ENCODE data around the gene MAN2A2. TPM values are rescaled to one million over a fixed set of nuclear protein-coding genes. Genes with fewer than 3 reads are reported as not detected.

Gene MAN2A2
- total RNA-seq, 5 donors from 2014 or later (not counting 1 experiment from before 2014, with no cell fraction given) = 119 to 158 (median 142) TPM

DNA sequence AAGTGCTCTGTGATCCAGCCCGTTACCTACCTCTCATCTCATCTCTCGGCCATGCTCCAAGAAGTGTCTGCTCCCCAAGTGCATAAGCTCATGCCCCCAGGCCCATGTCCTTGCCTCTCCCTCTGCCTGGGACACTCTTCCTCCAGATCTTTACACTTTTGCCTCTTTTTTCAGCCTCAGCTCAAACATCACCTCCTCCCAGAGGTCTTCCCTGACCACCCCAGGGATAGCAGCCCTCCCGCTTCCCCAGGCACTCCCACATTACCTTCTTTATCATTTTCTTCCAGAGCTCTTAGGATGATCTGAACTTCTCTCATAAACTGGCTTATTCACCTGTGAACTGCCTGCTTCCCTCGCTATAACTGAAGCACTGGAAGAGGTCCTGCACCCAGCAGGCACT, 37.4 kb upstream of the MAN2A2 start:
- H3K27me3 ChIP-seq (replicated peaks in 1 of 2; ENCODE audit: control insufficient read depth in 2 of 2, extremely low read depth in 1 of 2, insufficient read depth in 2 of 2, low read length in 1 of 2) = no peaks in the 10 kb centered on the region
- no peak overlapping the region for H3K27ac Mint-ChIP-seq
- no peaks in the 10 kb centered on the region for H3K9me3 Mint-ChIP-seq
- H3K4me3 Mint-ChIP-seq = no peak overlapping the region
- no peak for ATAC-seq (replicated peaks in 1 of 4)
- H3K27me3 Mint-ChIP-seq = no peaks in the 10 kb centered on the region
- DNase-seq = no peak
- no peaks in the 10 kb centered on the region for H3K36me3 Mint-ChIP-seq
- H3K27ac ChIP-seq (ENCODE audit: low read length) = no peak overlapping the region
- CTCF ChIA-PET = no interaction called here
- no peaks in the 10 kb centered on the region for H3K36me3 ChIP-seq (ENCODE audit: control insufficient read depth in 2 of 2, extremely low read depth in 1 of 2, insufficient read depth in 1 of 2, low read length in 1 of 2)
- peaks cover 19 to 23% (median 23%) of the 10 kb centered on the region in 3 donors for H3K4me1 Mint-ChIP-seq
- H3K4me1 ChIP-seq (ENCODE audit: control insufficient read depth in 1 of 2, extremely low read depth in 1 of 2, insufficient read depth in 2 of 2, low read length in 2 of 2) = peaks cover 4 to 19% of the 10 kb centered on the region in 2 experiments
- 100% methylated on average over 3 of the region's 4 CpGs for WGBS (ENCODE audit: insufficient coverage)
- no peak overlapping the region for H3K4me3 ChIP-seq (ENCODE audit: control insufficient read depth in 1 of 2, extremely low read depth in 1 of 2, low read length in 1 of 2)
- POLR2A ChIA-PET = no interaction called here
- H3K9me3 ChIP-seq = no peaks in the 10 kb centered on the region

DNA sequence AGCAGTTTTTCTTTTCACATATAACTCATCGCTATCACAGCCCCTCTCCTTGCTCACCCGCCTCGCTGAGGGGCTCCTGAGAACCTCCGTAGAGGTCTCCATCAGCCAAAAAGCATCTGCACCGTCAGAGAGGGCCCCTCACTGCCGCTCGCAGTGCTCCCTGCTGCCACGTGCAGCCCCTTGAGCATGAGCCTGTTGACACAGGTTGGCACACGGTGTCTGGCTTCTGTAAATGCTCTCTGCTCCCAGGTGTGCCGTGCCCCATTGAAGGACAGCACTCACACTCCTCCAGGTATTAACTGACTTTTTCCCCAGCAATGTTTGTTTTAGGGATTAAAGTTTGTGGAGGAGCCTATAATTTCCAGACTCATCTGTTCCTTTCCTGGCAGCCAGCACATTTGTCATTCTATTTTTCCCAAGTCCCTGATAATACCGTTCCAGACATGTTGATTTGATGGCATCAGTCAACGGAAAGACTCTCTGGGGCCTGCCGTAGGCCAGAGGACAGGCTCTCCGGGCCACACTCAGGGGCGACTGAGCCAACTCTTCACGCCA, 36.9 kb upstream of the MAN2A2 start:
- POLR2A ChIA-PET = no interaction called here
- ATAC-seq (replicated peaks in 1 of 4) (no peak), DNase-seq (no peak)
- Histone ChIP-seq H3K9me3 (no peaks in the 10 kb centered on the region), H3K4me3 (ENCODE audit: control insufficient read depth in 1 of 2, extremely low read depth in 1 of 2, low read length in 1 of 2) (no peak overlapping the region), H3K27me3 (replicated peaks in 1 of 2; ENCODE audit: control insufficient read depth in 2 of 2, extremely low read depth in 1 of 2, insufficient read depth in 2 of 2, low read length in 1 of 2) (no peaks in the 10 kb centered on the region), H3K27ac (ENCODE audit: low read length) (no peak overlapping the region), H3K4me1 (ENCODE audit: control insufficient read depth in 1 of 2, extremely low read depth in 1 of 2, insufficient read depth in 2 of 2, low read length in 2 of 2) (peaks cover 7 to 23% of the 10 kb centered on the region in 2 experiments), H3K36me3 (ENCODE audit: control insufficient read depth in 2 of 2, extremely low read depth in 1 of 2, insufficient read depth in 1 of 2, low read length in 1 of 2) (no peaks in the 10 kb centered on the region)
- Mint-ChIP-seq H3K9me3 (no peaks in the 10 kb centered on the region), H3K36me3 (no peaks in the 10 kb centered on the region), H3K27me3 (no peaks in the 10 kb centered on the region), H3K4me3 (no peak overlapping the region), H3K27ac (no peak overlapping the region), H3K4me1 (peaks cover 22 to 27% (median 26%) of the 10 kb centered on the region in 3 donors)
- CTCF ChIA-PET = no interaction called here
- 83% methylated on average over 12 of the region's 16 CpGs for WGBS (ENCODE audit: insufficient coverage)

DNA sequence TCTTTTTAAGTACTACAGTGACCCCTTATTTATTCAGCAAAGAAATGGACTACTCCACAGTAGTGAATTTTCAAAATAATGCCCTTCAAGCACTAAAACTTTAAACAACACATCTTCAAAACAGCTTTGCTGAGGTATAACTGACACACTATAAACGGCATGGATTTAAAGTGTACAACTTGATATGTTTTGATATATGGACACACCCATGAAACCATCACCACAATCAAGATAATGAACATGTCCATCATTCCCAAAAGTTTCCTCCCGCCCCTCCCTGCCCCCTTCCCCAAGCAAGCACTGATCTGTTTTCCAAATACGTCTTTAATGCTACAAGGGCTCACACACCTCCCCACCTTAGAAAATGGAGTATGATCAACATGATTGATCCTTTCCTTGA, 36.3 kb upstream of the MAN2A2 start:
- H3K36me3 Mint-ChIP-seq = no peaks in the 10 kb centered on the region
- ATAC-seq (replicated peaks in 1 of 4) (no peak), DNase-seq (no peak)
- no peaks in the 10 kb centered on the region for H3K36me3 ChIP-seq (ENCODE audit: control insufficient read depth in 2 of 2, extremely low read depth in 1 of 2, insufficient read depth in 1 of 2, low read length in 1 of 2)
- H3K9me3 Mint-ChIP-seq = no peaks in the 10 kb centered on the region
- H3K4me3 ChIP-seq (ENCODE audit: control insufficient read depth in 1 of 2, extremely low read depth in 1 of 2, low read length in 1 of 2) = no peak overlapping the region
- peaks cover 22 to 27% (median 26%) of the 10 kb centered on the region in 3 donors for H3K4me1 Mint-ChIP-seq
- ChIA-PET POLR2A (no interaction called here), CTCF (interaction anchor here in 1 of 2 donors (0.5 kb wide), 1 partner anchor 354 kb away, joined by 5 read pairs; no protein-coding TSS in a partner anchor)
- no peak overlapping the region for H3K27ac ChIP-seq (ENCODE audit: low read length)
- no CpG with 5 or more reads among the region's 3 CpGs for WGBS (ENCODE audit: insufficient coverage)
- H3K27me3 ChIP-seq (replicated peaks in 1 of 2; ENCODE audit: control insufficient read depth in 2 of 2, extremely low read depth in 1 of 2, insufficient read depth in 2 of 2, low read length in 1 of 2) = no peaks in the 10 kb centered on the region
- H3K9me3 ChIP-seq = no peaks in the 10 kb centered on the region
- H3K27me3 Mint-ChIP-seq = no peaks in the 10 kb centered on the region
- H3K27ac Mint-ChIP-seq = no peak overlapping the region
- H3K4me1 ChIP-seq (ENCODE audit: control insufficient read depth in 1 of 2, extremely low read depth in 1 of 2, insufficient read depth in 2 of 2, low read length in 2 of 2) = peaks cover 7 to 23% of the 10 kb centered on the region in 2 experiments
- no peak overlapping the region for H3K4me3 Mint-ChIP-seq

GRCh38 chr15:90868261-90868689, 34.8 kb upstream of the MAN2A2 start, which contains the start of gene FURIN:
Gene FURIN, plus strand, starts transcription at chr15:90868588. Its CDS starts 7,153 bp downstream, at chr15:90875741.
- H3K4me1 Mint-ChIP-seq = peaks cover 34 to 38% (median 38%) of the 10 kb centered on the region in 3 donors

DNA sequence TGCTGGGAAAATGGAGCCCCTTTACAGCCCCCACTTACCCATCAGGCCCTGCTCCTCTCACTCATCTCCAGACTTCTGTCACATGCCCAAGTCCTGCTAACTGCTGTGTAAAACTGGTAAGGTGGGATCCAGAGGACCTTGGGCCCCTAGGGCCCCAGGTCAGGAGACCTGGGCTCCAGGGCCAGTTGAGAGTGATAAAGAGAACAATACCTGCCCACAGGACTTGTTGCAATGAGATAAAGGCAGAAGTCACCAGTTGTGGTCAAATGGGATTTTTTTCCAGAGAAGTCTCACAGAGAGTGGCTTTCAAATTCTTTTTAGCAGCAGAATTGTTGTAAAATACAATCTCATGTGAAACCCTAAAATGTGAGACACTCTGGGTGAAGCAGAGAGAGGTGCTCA, 34.0 kb upstream of the MAN2A2 start:
- peak overlapping the region; percentile 17 for H3K27ac ChIP-seq (ENCODE audit: low read length)
- Mint-ChIP-seq H3K4me1 (peaks cover 38 to 46% (median 41%) of the 10 kb centered on the region in 3 donors), H3K27ac (peak overlapping the region; percentile 89 to 91), H3K36me3 (no peaks in the 10 kb centered on the region), H3K27me3 (no peaks in the 10 kb centered on the region), H3K9me3 (no peaks in the 10 kb centered on the region), H3K4me3 (peak overlapping the region in 2 of 3 donors; percentile 83 to 88)
- H3K4me1 ChIP-seq (ENCODE audit: control insufficient read depth in 1 of 2, extremely low read depth in 1 of 2, insufficient read depth in 2 of 2, low read length in 2 of 2) = peaks cover 11 to 45% of the 10 kb centered on the region in 2 experiments
- ATAC-seq (replicated peaks in 1 of 4) (no peak), DNase-seq (no peak)
- no peaks in the 10 kb centered on the region for H3K9me3 ChIP-seq
- CTCF ChIA-PET = interaction anchor here in 1 of 2 donors (0.6 kb wide), 1 partner anchor 132 kb away, joined by 4 read pairs; no protein-coding TSS in a partner anchor
- H3K36me3 ChIP-seq (ENCODE audit: control insufficient read depth in 2 of 2, extremely low read depth in 1 of 2, insufficient read depth in 1 of 2, low read length in 1 of 2) = no peaks in the 10 kb centered on the region
- no peaks in the 10 kb centered on the region for H3K27me3 ChIP-seq (replicated peaks in 1 of 2; ENCODE audit: control insufficient read depth in 2 of 2, extremely low read depth in 1 of 2, insufficient read depth in 2 of 2, low read length in 1 of 2)
- no peak overlapping the region for H3K4me3 ChIP-seq (ENCODE audit: control insufficient read depth in 1 of 2, extremely low read depth in 1 of 2, low read length in 1 of 2)
- POLR2A ChIA-PET = no interaction called here

More at GRCh38 chr15:90868261-90868689, 34.8 kb upstream of the MAN2A2 start, which contains the start of gene FURIN:
- H3K4me1 ChIP-seq (ENCODE audit: control insufficient read depth in 1 of 2, extremely low read depth in 1 of 2, insufficient read depth in 2 of 2, low read length in 2 of 2) = peaks cover 11 to 36% of the 10 kb centered on the region in 2 experiments
- Mint-ChIP-seq H3K27ac (peak within 1 kb of the TSS; percentile 89 to 91), H3K4me3 (peak within 1 kb of the TSS in 2 of 3 donors; percentile 83 to 88), H3K9me3 (no peaks in the 10 kb centered on the region), H3K27me3 (no peaks in the 10 kb centered on the region), H3K36me3 (no peaks in the 10 kb centered on the region)
- ATAC-seq (replicated peaks in 1 of 4) (no peak), DNase-seq (no peak)
- H3K36me3 ChIP-seq (ENCODE audit: control insufficient read depth in 2 of 2, extremely low read depth in 1 of 2, insufficient read depth in 1 of 2, low read length in 1 of 2) = no peaks in the 10 kb centered on the region
- no peaks in the 10 kb centered on the region for H3K9me3 ChIP-seq
- H3K4me3 ChIP-seq (ENCODE audit: control insufficient read depth in 1 of 2, extremely low read depth in 1 of 2, low read length in 1 of 2) = no peak within 1 kb of the TSS
- 96% methylated on average over 4 of the region's 6 CpGs for WGBS (ENCODE audit: insufficient coverage)
- ChIA-PET CTCF (interaction anchor here in 1 of 2 donors (0.6 kb wide), 1 partner anchor 131 kb away, joined by 4 read pairs; no protein-coding TSS in a partner anchor), POLR2A (interaction anchor here in 1 of 2 donors (0.6 kb wide), 1 partner anchor 29 kb away, joined by 3 read pairs; no protein-coding TSS in a partner anchor)
- H3K27me3 ChIP-seq (replicated peaks in 1 of 2; ENCODE audit: control insufficient read depth in 2 of 2, extremely low read depth in 1 of 2, insufficient read depth in 2 of 2, low read length in 1 of 2) = no peaks in the 10 kb centered on the region
- peak within 1 kb of the TSS; percentile 17 for H3K27ac ChIP-seq (ENCODE audit: low read length)

- Mint-ChIP-seq H3K4me3 (peak overlapping the region; percentile 83 to 88 (median 86)), H3K27me3 (no peaks in the 10 kb centered on the region), H3K9me3 (no peaks in the 10 kb centered on the region), H3K4me1 (peaks cover 38 to 47% (median 45%) of the 10 kb centered on the region in 3 donors), H3K27ac (peak overlapping the region; percentile 89 to 91), H3K36me3 (no peaks in the 10 kb centered on the region)
- H3K27ac ChIP-seq (ENCODE audit: low read length) = peak overlapping the region; percentile 61
- ChIA-PET POLR2A (interaction anchor here in 1 of 2 donors (0.5 kb wide), 1 partner anchor 66 kb away, joined by 4 read pairs; no protein-coding TSS in a partner anchor), CTCF (interaction anchor here in 1 of 2 donors (0.5 kb wide), 1 partner anchor 469 kb away, joined by 3 read pairs; no protein-coding TSS in a partner anchor)
- no peaks in the 10 kb centered on the region for H3K36me3 ChIP-seq (ENCODE audit: control insufficient read depth in 2 of 2, extremely low read depth in 1 of 2, insufficient read depth in 1 of 2, low read length in 1 of 2)
- H3K9me3 ChIP-seq = no peaks in the 10 kb centered on the region
- H3K4me1 ChIP-seq (ENCODE audit: control insufficient read depth in 1 of 2, extremely low read depth in 1 of 2, insufficient read depth in 2 of 2, low read length in 2 of 2) = peaks cover 11 to 48% of the 10 kb centered on the region in 2 experiments
- no peaks in the 10 kb centered on the region for H3K27me3 ChIP-seq (replicated peaks in 1 of 2; ENCODE audit: control insufficient read depth in 2 of 2, extremely low read depth in 1 of 2, insufficient read depth in 2 of 2, low read length in 1 of 2)
- WGBS (ENCODE audit: insufficient coverage) = 23% methylated on average over 3 of the region's 9 CpGs
- peak in 3 of 4 experiments; percentile 24 to 52 (median 31) for ATAC-seq (replicated peaks in 1 of 4)
- peak in 5 of 35 experiments; percentile 23 to 50 (median 42) for DNase-seq
- H3K4me3 ChIP-seq (ENCODE audit: control insufficient read depth in 1 of 2, extremely low read depth in 1 of 2, low read length in 1 of 2) = no peak overlapping the region
These were observed 33.3 kb upstream of the MAN2A2 start for GRCh38 chr15:90869601-90870353.

All from T-cell (primary cell).